ENCODE results near the gene PLEKHH1.

DNA sequence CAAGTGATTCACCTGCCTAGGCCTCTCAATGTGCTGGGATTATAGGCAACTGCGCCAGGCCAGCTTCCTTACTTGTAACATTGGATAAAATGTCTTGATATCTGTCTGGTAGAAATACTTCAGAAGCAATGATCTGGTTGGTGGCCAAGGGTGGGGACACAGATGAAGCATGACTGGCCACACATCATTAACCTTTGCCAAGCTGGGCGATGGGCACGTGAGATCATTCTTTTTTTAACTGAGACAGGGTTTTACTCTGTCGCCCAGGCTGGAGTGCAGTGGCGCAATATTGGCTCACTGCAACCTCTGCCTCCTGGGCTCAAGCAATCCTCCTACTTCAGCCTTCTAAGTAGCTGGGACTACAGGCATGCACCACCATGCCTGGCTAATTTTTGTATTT, 31.1 kb downstream of the PLEKHH1 start:
- no peak for TF ChIP-seq CTCF (IDR thresholded peaks at IDR 0.05; ENCODE audit: low read depth, low read length)
- no peak for TF ChIP-seq POLR2A (IDR thresholded peaks at IDR 0.05; ENCODE audit: extremely low read depth, insufficient read length)
- TF ChIP-seq MAX (IDR thresholded peaks at IDR 0.05; ENCODE audit: low read depth, low read length): no peak

All from NB4 (cell line).